Endothelial cell of hepatic sinusoid (primary cell): ENCODE results near the gene TAF12.
"Not testable (repeated sequence)": the region's sequence is repeated elsewhere in the genome, so short reads cannot be mapped to it uniquely, and the experiment has no call there.

Experiments
- in situ Hi-C: cut with HindIII; loops from 2 replicates; pipeline ENCODE4 v1.10.0; 2017; ENCODE audit warnings: low sequenced_read_pairs

The TAF12 gene

GRCh38 chr1:28642847-28643635, at the start of gene TAF12:
TSS of gene TAF12 (minus strand) at chr1:28643067. CDS start at chr1:28622081, 20,986 bp downstream.
- in situ Hi-C loops: no loop called here

GRCh38 chr1:28691627-28692026, 48.8 kb upstream of the TAF12 start:
- in situ Hi-C loops: not testable (repeated sequence)

- in situ Hi-C loops: no loop called here
Observed at GRCh38 chr1:28684937-28685336, 42.1 kb upstream of the TAF12 start.

- in situ Hi-C loops: no loop called here
Observed at GRCh38 chr1:28682840-28683239, 40.0 kb upstream of the TAF12 start.

- in situ Hi-C loops: no loop called here
Observed at GRCh38 chr1:28680151-28680550, 37.3 kb upstream of the TAF12 start.

GRCh38 chr1:28675924-28676257, 33.0 kb upstream of the TAF12 start:
- in situ Hi-C loops: no loop called here

- in situ Hi-C loops: not testable (repeated sequence)
Observed at GRCh38 chr1:28672971-28673370, 30.1 kb upstream of the TAF12 start.

- in situ Hi-C loops: no loop called here
Observed at GRCh38 chr1:28671254-28671780, 28.4 kb upstream of the TAF12 start.

GRCh38 chr1:28668956-28669723, 26.3 kb upstream of the TAF12 start:
- in situ Hi-C loops: no loop called here

GRCh38 chr1:28668191-28668955, 25.5 kb upstream of the TAF12 start, which contains the start of gene GMEB1:
TSS of gene GMEB1 (plus strand) at chr1:28668784. CDS start at chr1:28683613, 14,829 bp downstream.
- in situ Hi-C loops: no loop called here

- in situ Hi-C loops: no loop called here
Observed at GRCh38 chr1:28666806-28667205, 23.9 kb upstream of the TAF12 start.

GRCh38 chr1:28663871-28664470, 21.1 kb upstream of the TAF12 start:
- in situ Hi-C loops: no loop called here

- in situ Hi-C loops: no loop called here
Observed at GRCh38 chr1:28656335-28656734, 13.5 kb upstream of the TAF12 start.

- in situ Hi-C loops: not testable (repeated sequence)
Observed at GRCh38 chr1:28655448-28656311, 12.8 kb upstream of the TAF12 start.

GRCh38 chr1:28653870-28654269, 11.0 kb upstream of the TAF12 start:
- in situ Hi-C loops: not testable (repeated sequence)

GRCh38 chr1:28653063-28653462, 10.2 kb upstream of the TAF12 start:
- in situ Hi-C loops: not testable (repeated sequence)

GRCh38 chr1:28648474-28649198, 5.8 kb upstream of the TAF12 start, which contains the start of gene RNU11:
TSS of gene RNU11 (plus strand) at chr1:28648600.
- in situ Hi-C loops: no loop called here

GRCh38 chr1:28648008-28648473, 5.2 kb upstream of the TAF12 start:
- in situ Hi-C loops: no loop called here

- in situ Hi-C loops: no loop called here
Observed at GRCh38 chr1:28646040-28646439, 3.2 kb upstream of the TAF12 start.
